Measurements from ENCODE around the gene MMP15. TPM values are rescaled to one million over a fixed set of nuclear protein-coding genes. Genes with fewer than 3 reads are reported as not detected.

The MMP15 gene
- total RNA-seq, 4 donors from 2014 or later: 5.2 to 9.1 (median 7.7) TPM

DNA sequence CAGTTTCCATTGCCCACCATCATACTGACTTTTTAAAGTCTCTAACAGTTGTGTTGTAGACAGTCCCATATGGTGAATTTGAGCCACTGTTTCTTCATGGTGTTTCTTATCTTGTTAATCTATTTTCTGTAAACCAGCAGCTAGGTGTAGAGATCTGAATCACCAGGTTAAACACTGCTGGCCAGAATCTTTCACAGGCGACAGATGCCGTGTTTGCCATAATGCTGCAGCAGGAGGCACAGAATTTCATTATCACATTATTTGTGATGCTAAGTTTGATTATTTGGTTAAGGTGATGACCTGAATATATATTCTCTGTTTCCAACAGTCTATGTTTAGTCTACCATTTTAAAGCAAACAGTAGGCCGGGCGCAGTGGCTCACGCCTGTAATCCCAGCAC is 43.2 kb upstream of the MMP15 start:
- TF ChIP-seq, protein P1, sequence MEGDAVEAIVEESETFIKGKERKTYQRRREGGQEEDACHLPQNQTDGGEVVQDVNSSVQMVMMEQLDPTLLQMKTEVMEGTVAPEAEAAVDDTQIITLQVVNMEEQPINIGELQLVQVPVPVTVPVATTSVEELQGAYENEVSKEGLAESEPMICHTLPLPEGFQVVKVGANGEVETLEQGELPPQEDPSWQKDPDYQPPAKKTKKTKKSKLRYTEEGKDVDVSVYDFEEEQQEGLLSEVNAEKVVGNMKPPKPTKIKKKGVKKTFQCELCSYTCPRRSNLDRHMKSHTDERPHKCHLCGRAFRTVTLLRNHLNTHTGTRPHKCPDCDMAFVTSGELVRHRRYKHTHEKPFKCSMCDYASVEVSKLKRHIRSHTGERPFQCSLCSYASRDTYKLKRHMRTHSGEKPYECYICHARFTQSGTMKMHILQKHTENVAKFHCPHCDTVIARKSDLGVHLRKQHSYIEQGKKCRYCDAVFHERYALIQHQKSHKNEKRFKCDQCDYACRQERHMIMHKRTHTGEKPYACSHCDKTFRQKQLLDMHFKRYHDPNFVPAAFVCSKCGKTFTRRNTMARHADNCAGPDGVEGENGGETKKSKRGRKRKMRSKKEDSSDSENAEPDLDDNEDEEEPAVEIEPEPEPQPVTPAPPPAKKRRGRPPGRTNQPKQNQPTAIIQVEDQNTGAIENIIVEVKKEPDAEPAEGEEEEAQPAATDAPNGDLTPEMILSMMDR (IDR thresholded peaks at IDR 0.05): no peak
- TF ChIP-seq POLR2A (IDR thresholded peaks at IDR 0.05): no peak
- no peak for DNase-seq (ENCODE audit: low spot score in 2 of 2)
- H3K4me3 ChIP-seq (ENCODE audit: low read depth, poor library complexity, severe bottlenecking): no peak overlapping the region
- 83 to 85% methylated on average over 5 of the region's 5 CpGs for WGBS, 2 donors
- intact Hi-C loops (cut with DNase I; ENCODE audit: low total_unique reads): no loop called here

DNA sequence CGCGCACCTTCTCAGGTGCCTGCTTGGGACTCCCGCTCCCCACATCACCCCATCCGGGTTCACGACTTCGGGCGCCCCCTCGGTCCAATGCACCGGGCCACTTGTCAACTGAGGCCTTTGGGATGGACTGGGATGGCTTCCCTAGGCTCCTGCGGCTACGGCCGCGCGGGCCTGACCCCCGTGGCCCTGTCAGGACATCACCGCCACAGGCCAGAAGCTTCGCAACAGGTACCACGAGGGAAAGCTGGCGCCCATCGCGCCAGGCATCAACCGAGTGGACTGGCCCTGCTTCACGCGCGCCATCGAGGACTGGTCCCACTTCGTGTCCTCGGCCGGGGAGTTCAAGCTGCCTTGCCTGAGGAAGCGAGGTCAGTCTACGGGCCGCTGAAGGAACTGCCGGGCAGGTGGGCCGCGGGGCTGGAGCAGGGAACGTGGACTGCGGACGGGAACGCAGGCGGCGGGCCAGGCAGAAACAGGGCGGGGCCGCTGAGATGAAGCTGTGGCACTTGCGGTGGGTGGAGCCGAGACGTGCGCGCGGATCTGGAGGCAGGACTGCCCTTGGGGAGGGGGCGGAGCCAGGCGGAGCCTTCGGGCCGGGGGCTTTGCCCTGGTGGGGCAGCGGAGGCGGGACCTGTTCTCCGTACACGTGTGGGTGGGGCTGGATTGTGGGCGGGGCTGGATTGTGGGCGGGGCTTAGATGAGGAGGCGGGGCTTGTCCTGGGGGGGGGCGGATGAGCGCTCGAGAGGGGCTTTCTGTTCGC is 40.9 kb upstream of the MMP15 start:
- 17 to 26% methylated on average over 31 to 38 of the region's 64 CpGs for WGBS, 2 donors
- TF ChIP-seq POLR2A (IDR thresholded peaks at IDR 0.05): no peak
- TF ChIP-seq, protein P1 (IDR thresholded peaks at IDR 0.05): no peak
- intact Hi-C loops (cut with DNase I; ENCODE audit: low total_unique reads): no loop called here
- H3K4me3 ChIP-seq (ENCODE audit: low read depth, poor library complexity, severe bottlenecking): peak overlapping the region; percentile 16
- peak; percentile 65 to 96 for DNase-seq (ENCODE audit: low spot score in 2 of 2)

DNA sequence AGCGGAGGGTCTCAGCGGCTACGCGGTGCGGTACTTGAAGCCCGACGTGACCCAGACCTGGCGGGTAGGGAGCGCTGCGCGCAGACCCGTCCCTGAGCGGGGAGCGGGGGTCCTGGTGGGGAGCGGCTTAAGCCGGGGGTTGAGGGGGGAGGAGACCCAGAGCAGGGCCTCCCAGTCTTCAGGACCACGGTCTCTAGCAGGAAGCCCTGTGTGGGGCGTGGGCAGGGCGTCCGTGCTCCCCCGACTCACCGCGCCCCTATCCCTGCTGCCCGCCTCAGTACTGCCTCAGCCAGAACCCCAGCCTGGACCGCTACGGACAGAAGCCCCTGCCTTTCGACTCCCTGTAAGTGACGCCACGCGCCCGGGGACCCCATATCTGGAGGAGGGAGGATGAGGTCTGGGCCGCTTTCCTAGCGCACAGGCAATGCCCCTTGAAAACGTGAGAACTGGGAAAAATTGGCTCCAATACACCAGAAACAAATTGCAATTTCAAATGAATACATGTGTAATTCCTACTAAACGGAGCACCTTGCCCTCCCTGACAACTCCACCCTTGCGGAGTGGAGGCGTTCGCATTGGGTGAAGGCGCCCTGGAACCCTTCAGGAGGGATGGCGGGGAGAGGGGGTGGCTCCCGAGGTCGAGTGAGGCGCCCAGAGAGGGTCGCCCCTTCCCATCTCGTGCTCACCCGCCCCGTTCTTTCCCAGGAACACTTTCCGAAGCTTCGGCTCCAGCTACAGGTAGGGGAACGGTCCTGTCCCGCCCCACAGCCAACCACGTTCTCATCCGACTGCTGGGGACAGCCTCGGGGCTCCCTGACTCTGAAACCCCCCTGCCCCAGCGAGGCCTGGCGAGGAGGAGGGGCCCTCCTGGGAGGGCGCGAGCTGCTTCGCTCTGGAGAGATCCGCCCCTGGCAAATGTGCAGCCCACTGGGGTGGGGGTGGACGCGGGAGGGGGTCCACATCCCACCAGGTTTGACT is 40.1 kb upstream of the MMP15 start:
- 18 to 30% methylated on average over 45 to 58 of the region's 62 CpGs for WGBS, 2 donors

GRCh38 chr16:57986196-57986595 is 39.4 kb upstream of the MMP15 start:
- intact Hi-C loops (cut with DNase I; ENCODE audit: low total_unique reads): no loop called here
- WGBS, 2 donors: 80 to 82% methylated on average over 9 of the region's 9 CpGs
- TF ChIP-seq, protein P1 (IDR thresholded peaks at IDR 0.05): no peak
- TF ChIP-seq POLR2A (IDR thresholded peaks at IDR 0.05): no peak
- no peak overlapping the region for H3K4me3 ChIP-seq (ENCODE audit: low read depth, poor library complexity, severe bottlenecking)
- no peak for DNase-seq (ENCODE audit: low spot score in 2 of 2)

More for the DNA sequence above, 40.1 kb upstream of the MMP15 start:
- DNase-seq (ENCODE audit: low spot score in 2 of 2): no peak
- no peak for TF ChIP-seq POLR2A (IDR thresholded peaks at IDR 0.05)
- TF ChIP-seq, protein P1 (IDR thresholded peaks at IDR 0.05): no peak
- intact Hi-C loops (cut with DNase I; ENCODE audit: low total_unique reads): no loop called here
- peak overlapping the region; percentile 16 for H3K4me3 ChIP-seq (ENCODE audit: low read depth, poor library complexity, severe bottlenecking)

- intact Hi-C loops (cut with DNase I; ENCODE audit: low total_unique reads): no loop called here
- TF ChIP-seq, protein P1 (IDR thresholded peaks at IDR 0.05): no peak
- no peak for TF ChIP-seq POLR2A (IDR thresholded peaks at IDR 0.05)
- no peak for DNase-seq (ENCODE audit: low spot score in 2 of 2)
- no peak overlapping the region for H3K4me3 ChIP-seq (ENCODE audit: low read depth, poor library complexity, severe bottlenecking)
- 95 to 98% methylated on average over 8 of the region's 8 CpGs for WGBS, 2 donors
Measured at GRCh38 chr16:57987441-57988177, 37.9 kb upstream of the MMP15 start.

Data from lower leg skin (tissue), 4 donors.